Measurements from ENCODE around the gene CACNA2D3.

DNA sequence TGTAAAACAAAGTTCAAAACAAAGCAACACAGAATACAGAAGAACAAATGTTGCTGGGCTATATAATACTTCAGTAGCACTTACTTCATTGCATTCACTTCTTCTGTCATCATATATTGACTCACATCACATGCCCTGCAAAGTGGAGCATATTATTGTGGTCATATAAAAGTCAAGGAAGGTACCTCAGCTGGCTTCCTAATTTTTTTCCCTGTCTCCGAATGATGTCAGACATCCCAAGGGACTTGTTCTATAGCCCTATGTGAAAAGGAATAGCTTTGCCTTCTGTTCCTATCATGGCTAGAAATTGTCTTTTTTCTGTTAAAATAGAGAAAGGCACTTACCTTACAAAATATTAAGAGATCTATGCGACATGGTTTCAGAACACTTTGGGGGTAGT lies 696.1 kb downstream of the CACNA2D3 start:
- TF ChIP-seq REST (IDR thresholded peaks at IDR 0.05; ENCODE audit: insufficient read depth in 1 of 2, low read depth in 2 of 2, low read length in 2 of 2) (no peak), TAF1 (IDR thresholded peaks at IDR 0.05; ENCODE audit: borderline replicate concordance, insufficient read depth, low read length) (no peak)
